HEK293 (cell line): ENCODE data around the gene LAMTOR4.

Experiments
- EGR2 ChIP-seq: fragments of 450-650 bp; formaldehyde crosslinking; IDR thresholded peaks from 2 replicates; pipeline ENCODE4 v1.5.1; 2016; ENCODE audit warnings: low read depth, missing biosample characterization, missing genetic modification characterization
- GLI4 ChIP-seq: fragments of 450-650 bp; formaldehyde crosslinking; IDR thresholded peaks from 2 replicates; pipeline ENCODE4 v1.5.1; 2016; ENCODE audit warnings: missing biosample characterization, missing genetic modification characterization
- MYNN ChIP-seq: fragments of 450-650 bp; formaldehyde crosslinking; IDR thresholded peaks from 2 replicates; pipeline ENCODE4 v1.5.1; 2016; ENCODE audit warnings: missing biosample characterization, missing genetic modification characterization, borderline replicate concordance
- PRDM2 ChIP-seq: fragments of 450-650 bp; formaldehyde crosslinking; IDR thresholded peaks from 2 replicates; pipeline ENCODE4 v1.5.1; 2016; ENCODE audit warnings: missing biosample characterization, missing genetic modification characterization, borderline replicate concordance
- SP2 ChIP-seq: fragments of 450-650 bp; formaldehyde crosslinking; IDR thresholded peaks from 2 replicates; pipeline ENCODE4 v1.5.1; 2016; ENCODE audit warnings: missing biosample characterization, missing genetic modification characterization
- SP3 ChIP-seq: fragments of 450-650 bp; formaldehyde crosslinking; IDR thresholded peaks from 2 replicates; pipeline ENCODE4 v1.5.1; 2016; ENCODE audit warnings: missing biosample characterization, missing genetic modification characterization
- TRIM28 ChIP-seq: IDR thresholded peaks from 2 replicates; pipeline ENCODE4 v1.6.1; 2011; ENCODE audit warnings: low read length, control low read depth, borderline replicate concordance
- YY1 ChIP-seq: fragments of 450-650 bp; formaldehyde crosslinking; IDR thresholded peaks from 2 replicates; pipeline ENCODE4 v1.5.1; 2018; ENCODE audit warnings: missing biosample characterization, missing genetic modification characterization
- ZFP3 ChIP-seq: fragments of 450-650 bp; formaldehyde crosslinking; IDR thresholded peaks from 2 replicates; pipeline ENCODE4 v1.5.1; 2016; ENCODE audit warnings: low read depth, missing biosample characterization, missing genetic modification characterization
- ZNF132 ChIP-seq: fragments of 450-650 bp; formaldehyde crosslinking; IDR thresholded peaks from 2 replicates; pipeline ENCODE4 v1.5.1; 2017; ENCODE audit warnings: missing biosample characterization, missing genetic modification characterization, borderline replicate concordance
- ZNF146 ChIP-seq: fragments of 450-650 bp; formaldehyde crosslinking; IDR thresholded peaks from 2 replicates; pipeline ENCODE4 v1.5.1; 2016; ENCODE audit warnings: missing biosample characterization, missing genetic modification characterization
- ZNF169 ChIP-seq: fragments of 450-650 bp; formaldehyde crosslinking; IDR thresholded peaks from 2 replicates; pipeline ENCODE4 v1.5.1; 2016; ENCODE audit warnings: missing biosample characterization, missing genetic modification characterization
- ZNF248 ChIP-seq: fragments of 450-650 bp; formaldehyde crosslinking; IDR thresholded peaks from 2 replicates; pipeline ENCODE4 v1.5.1; 2017; ENCODE audit warnings: missing biosample characterization, missing genetic modification characterization
- ZNF302 ChIP-seq: fragments of 450-650 bp; formaldehyde crosslinking; IDR thresholded peaks from 2 replicates; pipeline ENCODE4 v1.5.1; 2016; ENCODE audit warnings: missing biosample characterization, missing genetic modification characterization, low read depth
- ZNF555 ChIP-seq: fragments of 450-650 bp; formaldehyde crosslinking; conservative IDR thresholded peaks from 2 replicates; pipeline ENCODE4 v1.5.1; 2017; ENCODE audit warnings: missing biosample characterization, mild to moderate bottlenecking, missing genetic modification characterization, inconsistent platforms
- ZNF610 ChIP-seq: fragments of 450-650 bp; formaldehyde crosslinking; IDR thresholded peaks from 2 replicates; pipeline ENCODE4 v1.5.1; 2016; ENCODE audit warnings: missing biosample characterization, missing genetic modification characterization, borderline replicate concordance
- ZNF792 ChIP-seq: fragments of 450-650 bp; formaldehyde crosslinking; IDR thresholded peaks from 2 replicates; pipeline ENCODE4 v1.5.1; 2016; ENCODE audit warnings: missing biosample characterization, missing genetic modification characterization
- ZNF837 ChIP-seq: fragments of 450-650 bp; formaldehyde crosslinking; IDR thresholded peaks from 2 replicates; pipeline ENCODE4 v1.5.1; 2016; ENCODE audit warnings: missing biosample characterization, missing genetic modification characterization
- TF ChIP-seq, protein P1 (sequence below): fragments of 450-650 bp; formaldehyde crosslinking; IDR thresholded peaks from 2 replicates; pipeline ENCODE4 v1.5.1; 2016; ENCODE audit warnings: missing biosample characterization, missing genetic modification characterization
- TF ChIP-seq, protein P2 (sequence below): fragments of 450-650 bp; formaldehyde crosslinking; IDR thresholded peaks from 2 replicates; pipeline ENCODE4 v1.5.1; 2016; ENCODE audit warnings: missing biosample characterization, missing genetic modification characterization
- TF ChIP-seq, protein P3 (sequence below): fragments of 450-650 bp; formaldehyde crosslinking; optimal IDR thresholded peaks from 2 replicates; pipeline ENCODE3; 2016; ENCODE audit warnings: missing biosample characterization, mild to moderate bottlenecking, missing genetic modification characterization
- TF ChIP-seq, protein P4 (sequence below): fragments of 450-650 bp; formaldehyde crosslinking; IDR thresholded peaks from 2 replicates; pipeline ENCODE4 v1.5.1; 2016; ENCODE audit warnings: missing biosample characterization, missing genetic modification characterization

The LAMTOR4 gene

GRCh38 chr7:100153708-100154535, 5.2 kb downstream of the LAMTOR4 start (continued):
- TF ChIP-seq, protein P1, sequence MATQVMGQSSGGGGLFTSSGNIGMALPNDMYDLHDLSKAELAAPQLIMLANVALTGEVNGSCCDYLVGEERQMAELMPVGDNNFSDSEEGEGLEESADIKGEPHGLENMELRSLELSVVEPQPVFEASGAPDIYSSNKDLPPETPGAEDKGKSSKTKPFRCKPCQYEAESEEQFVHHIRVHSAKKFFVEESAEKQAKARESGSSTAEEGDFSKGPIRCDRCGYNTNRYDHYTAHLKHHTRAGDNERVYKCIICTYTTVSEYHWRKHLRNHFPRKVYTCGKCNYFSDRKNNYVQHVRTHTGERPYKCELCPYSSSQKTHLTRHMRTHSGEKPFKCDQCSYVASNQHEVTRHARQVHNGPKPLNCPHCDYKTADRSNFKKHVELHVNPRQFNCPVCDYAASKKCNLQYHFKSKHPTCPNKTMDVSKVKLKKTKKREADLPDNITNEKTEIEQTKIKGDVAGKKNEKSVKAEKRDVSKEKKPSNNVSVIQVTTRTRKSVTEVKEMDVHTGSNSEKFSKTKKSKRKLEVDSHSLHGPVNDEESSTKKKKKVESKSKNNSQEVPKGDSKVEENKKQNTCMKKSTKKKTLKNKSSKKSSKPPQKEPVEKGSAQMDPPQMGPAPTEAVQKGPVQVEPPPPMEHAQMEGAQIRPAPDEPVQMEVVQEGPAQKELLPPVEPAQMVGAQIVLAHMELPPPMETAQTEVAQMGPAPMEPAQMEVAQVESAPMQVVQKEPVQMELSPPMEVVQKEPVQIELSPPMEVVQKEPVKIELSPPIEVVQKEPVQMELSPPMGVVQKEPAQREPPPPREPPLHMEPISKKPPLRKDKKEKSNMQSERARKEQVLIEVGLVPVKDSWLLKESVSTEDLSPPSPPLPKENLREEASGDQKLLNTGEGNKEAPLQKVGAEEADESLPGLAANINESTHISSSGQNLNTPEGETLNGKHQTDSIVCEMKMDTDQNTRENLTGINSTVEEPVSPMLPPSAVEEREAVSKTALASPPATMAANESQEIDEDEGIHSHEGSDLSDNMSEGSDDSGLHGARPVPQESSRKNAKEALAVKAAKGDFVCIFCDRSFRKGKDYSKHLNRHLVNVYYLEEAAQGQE: no peak
- TF ChIP-seq ZFP3 (tag by site-specific recombination) (no peak), ZNF302 (tag by site-specific recombination) (no peak), ZNF837 (tag by site-specific recombination) (no peak), TRIM28 (no peak), GLI4 (no peak), PRDM2 (tag by site-specific recombination) (no peak), ZNF248 (tag by site-specific recombination) (no peak), EGR2 (tag by site-specific recombination) (no peak), ZNF169 (tag by site-specific recombination) (no peak), ZNF146 (tag by site-specific recombination) (no peak), YY1 (tag by site-specific recombination) (no peak), SP3 (tag by site-specific recombination) (no peak), ZNF555 (tag by site-specific recombination) (no peak), SP2 (tag by site-specific recombination) (peak; percentile 76), ZNF610 (no peak), MYNN (tag by site-specific recombination) (no peak), ZNF132 (tag by site-specific recombination) (no peak), ZNF792 (tag by site-specific recombination) (no peak)
- TF ChIP-seq, protein P2, sequence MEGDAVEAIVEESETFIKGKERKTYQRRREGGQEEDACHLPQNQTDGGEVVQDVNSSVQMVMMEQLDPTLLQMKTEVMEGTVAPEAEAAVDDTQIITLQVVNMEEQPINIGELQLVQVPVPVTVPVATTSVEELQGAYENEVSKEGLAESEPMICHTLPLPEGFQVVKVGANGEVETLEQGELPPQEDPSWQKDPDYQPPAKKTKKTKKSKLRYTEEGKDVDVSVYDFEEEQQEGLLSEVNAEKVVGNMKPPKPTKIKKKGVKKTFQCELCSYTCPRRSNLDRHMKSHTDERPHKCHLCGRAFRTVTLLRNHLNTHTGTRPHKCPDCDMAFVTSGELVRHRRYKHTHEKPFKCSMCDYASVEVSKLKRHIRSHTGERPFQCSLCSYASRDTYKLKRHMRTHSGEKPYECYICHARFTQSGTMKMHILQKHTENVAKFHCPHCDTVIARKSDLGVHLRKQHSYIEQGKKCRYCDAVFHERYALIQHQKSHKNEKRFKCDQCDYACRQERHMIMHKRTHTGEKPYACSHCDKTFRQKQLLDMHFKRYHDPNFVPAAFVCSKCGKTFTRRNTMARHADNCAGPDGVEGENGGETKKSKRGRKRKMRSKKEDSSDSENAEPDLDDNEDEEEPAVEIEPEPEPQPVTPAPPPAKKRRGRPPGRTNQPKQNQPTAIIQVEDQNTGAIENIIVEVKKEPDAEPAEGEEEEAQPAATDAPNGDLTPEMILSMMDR: no peak
- TF ChIP-seq, protein P3, sequence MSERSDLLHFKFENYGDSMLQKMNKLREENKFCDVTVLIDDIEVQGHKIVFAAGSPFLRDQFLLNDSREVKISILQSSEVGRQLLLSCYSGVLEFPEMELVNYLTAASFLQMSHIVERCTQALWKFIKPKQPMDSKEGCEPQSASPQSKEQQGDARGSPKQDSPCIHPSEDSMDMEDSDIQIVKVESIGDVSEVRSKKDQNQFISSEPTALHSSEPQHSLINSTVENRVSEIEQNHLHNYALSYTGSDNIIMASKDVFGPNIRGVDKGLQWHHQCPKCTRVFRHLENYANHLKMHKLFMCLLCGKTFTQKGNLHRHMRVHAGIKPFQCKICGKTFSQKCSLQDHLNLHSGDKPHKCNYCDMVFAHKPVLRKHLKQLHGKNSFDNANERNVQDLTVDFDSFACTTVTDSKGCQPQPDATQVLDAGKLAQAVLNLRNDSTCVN: no peak
- TF ChIP-seq, protein P4, sequence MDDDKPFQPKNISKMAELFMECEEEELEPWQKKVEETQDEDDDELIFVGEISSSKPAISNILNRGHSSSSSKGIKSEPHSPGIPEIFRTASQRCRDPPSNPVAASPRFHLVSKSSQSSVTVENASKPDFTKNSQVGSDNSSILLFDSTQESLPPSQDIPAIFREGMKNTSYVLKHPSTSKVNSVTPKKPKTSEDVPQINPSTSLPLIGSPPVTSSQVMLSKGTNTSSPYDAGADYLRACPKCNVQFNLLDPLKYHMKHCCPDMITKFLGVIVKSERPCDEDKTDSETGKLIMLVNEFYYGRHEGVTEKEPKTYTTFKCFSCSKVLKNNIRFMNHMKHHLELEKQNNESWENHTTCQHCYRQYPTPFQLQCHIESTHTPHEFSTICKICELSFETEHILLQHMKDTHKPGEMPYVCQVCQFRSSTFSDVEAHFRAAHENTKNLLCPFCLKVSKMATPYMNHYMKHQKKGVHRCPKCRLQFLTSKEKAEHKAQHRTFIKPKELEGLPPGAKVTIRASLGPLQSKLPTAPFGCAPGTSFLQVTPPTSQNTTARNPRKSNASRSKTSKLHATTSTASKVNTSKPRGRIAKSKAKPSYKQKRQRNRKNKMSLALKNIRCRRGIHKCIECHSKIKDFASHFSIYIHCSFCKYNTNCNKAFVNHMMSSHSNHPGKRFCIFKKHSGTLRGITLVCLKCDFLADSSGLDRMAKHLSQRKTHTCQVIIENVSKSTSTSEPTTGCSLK (tag by site-specific recombination): no peak
